ENCODE measurements around the gene NRM.

DNA sequence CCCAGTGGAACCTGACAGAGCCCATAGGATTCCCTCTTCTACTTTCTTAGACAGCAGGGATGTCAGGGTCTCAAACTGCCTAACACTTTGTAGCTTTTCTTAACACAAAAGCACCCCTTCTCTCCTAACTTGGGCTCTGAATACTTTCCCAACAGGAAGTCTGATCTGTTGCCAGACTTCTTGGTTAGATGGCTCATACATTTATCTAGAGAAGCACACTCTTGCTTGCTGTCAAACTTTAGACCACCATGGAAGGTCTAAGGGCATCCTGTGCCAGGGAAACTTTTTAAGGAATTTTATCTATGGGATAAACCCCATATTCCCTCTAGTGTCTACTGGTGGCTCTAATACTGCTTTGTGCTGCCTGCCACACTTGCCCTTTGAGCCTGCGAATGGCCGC, 47.1 kb downstream of the NRM start:
- TF ChIP-seq, protein P1, sequence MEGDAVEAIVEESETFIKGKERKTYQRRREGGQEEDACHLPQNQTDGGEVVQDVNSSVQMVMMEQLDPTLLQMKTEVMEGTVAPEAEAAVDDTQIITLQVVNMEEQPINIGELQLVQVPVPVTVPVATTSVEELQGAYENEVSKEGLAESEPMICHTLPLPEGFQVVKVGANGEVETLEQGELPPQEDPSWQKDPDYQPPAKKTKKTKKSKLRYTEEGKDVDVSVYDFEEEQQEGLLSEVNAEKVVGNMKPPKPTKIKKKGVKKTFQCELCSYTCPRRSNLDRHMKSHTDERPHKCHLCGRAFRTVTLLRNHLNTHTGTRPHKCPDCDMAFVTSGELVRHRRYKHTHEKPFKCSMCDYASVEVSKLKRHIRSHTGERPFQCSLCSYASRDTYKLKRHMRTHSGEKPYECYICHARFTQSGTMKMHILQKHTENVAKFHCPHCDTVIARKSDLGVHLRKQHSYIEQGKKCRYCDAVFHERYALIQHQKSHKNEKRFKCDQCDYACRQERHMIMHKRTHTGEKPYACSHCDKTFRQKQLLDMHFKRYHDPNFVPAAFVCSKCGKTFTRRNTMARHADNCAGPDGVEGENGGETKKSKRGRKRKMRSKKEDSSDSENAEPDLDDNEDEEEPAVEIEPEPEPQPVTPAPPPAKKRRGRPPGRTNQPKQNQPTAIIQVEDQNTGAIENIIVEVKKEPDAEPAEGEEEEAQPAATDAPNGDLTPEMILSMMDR (IDR thresholded peaks at IDR 0.05) = no peak
- TF ChIP-seq POLR2AphosphoS5 (IDR thresholded peaks at IDR 0.05) = no peak

All from transverse colon (tissue), 4 donors.